ENCODE results near the gene CEP290. TPM values are rescaled to one million over a fixed set of nuclear protein-coding genes. Genes with fewer than 3 reads are reported as not detected.
"Not testable (repeated sequence)": the region's sequence is repeated elsewhere in the genome, so short reads cannot be mapped to it uniquely, and the experiment has no call there.

CEP290 gene
- total RNA-seq, 2 donors from 2014 or later = 10.3 to 15.7 TPM

- ATAC-seq; H3K9me3 Mint-ChIP-seq; H3K27ac Mint-ChIP-seq; DNase-seq (ENCODE audit: low spot score in 2 of 2): not testable (repeated sequence)
- peaks cover 8 to 11% of the 10 kb centered on the region in 2 donors for H3K36me3 Mint-ChIP-seq
These were observed 110.7 kb downstream of the CEP290 start for GRCh38 chr12:88031161-88031560.

- Mint-ChIP-seq H3K9me3 (peaks cover 5 to 6% of the 10 kb centered on the region in 2 donors), H3K36me3 (peaks cover 0 to 5% of the 10 kb centered on the region in 2 donors), H3K27ac (no peak within 1 kb of the TSS)
- ATAC-seq (no peak), DNase-seq (ENCODE audit: low spot score in 2 of 2) (no peak)
These were observed 112.7 kb downstream of the CEP290 start, which contains the start of gene C12orf50 for GRCh38 chr12:88029093-88029665. Gene C12orf50 (minus strand): TSS chr12:88029401. CDS start chr12:88026962, 2,439 bp downstream.

- no peaks in the 10 kb centered on the region for H3K36me3 Mint-ChIP-seq
- no peak for DNase-seq (ENCODE audit: low spot score in 2 of 2)
- H3K9me3 Mint-ChIP-seq = no peaks in the 10 kb centered on the region
- H3K27ac Mint-ChIP-seq = no peak overlapping the region
- no peak for ATAC-seq
These were observed 115.7 kb downstream of the CEP290 start for GRCh38 chr12:88026196-88026595.

GRCh38 chr12:88017964-88018363 lies 123.9 kb downstream of the CEP290 start:
- ATAC-seq = no peak
- peaks cover 5 to 19% of the 10 kb centered on the region in 2 donors for H3K36me3 Mint-ChIP-seq
- DNase-seq (ENCODE audit: low spot score in 2 of 2) = no peak
- no peak overlapping the region for H3K27ac Mint-ChIP-seq
- H3K9me3 Mint-ChIP-seq = peaks cover 5 to 6% of the 10 kb centered on the region in 2 donors

- H3K9me3 Mint-ChIP-seq = peaks cover 5 to 6% of the 10 kb centered on the region in 2 donors
- no peak for ATAC-seq
- no peak overlapping the region for H3K27ac Mint-ChIP-seq
- no peak for DNase-seq (ENCODE audit: low spot score in 2 of 2)
- H3K36me3 Mint-ChIP-seq = peaks cover 5 to 18% of the 10 kb centered on the region in 2 donors
These were observed 126.1 kb downstream of the CEP290 start for GRCh38 chr12:88015825-88016224.

- DNase-seq (ENCODE audit: low spot score in 2 of 2) = no peak
- Mint-ChIP-seq H3K9me3 (no peaks in the 10 kb centered on the region), H3K27ac (no peak overlapping the region), H3K36me3 (no peaks in the 10 kb centered on the region)
- no peak for ATAC-seq
These were observed 130.1 kb downstream of the CEP290 start for GRCh38 chr12:88011755-88012154.

- ATAC-seq (no peak), DNase-seq (ENCODE audit: low spot score in 2 of 2) (no peak)
- H3K27ac Mint-ChIP-seq = no peak overlapping the region
- H3K9me3 Mint-ChIP-seq = peaks cover 0 to 3% of the 10 kb centered on the region in 2 donors
- H3K36me3 Mint-ChIP-seq = no peaks in the 10 kb centered on the region
These were observed 135.5 kb downstream of the CEP290 start for GRCh38 chr12:88006351-88006750.

- Mint-ChIP-seq H3K9me3 (peaks cover 0 to 3% of the 10 kb centered on the region in 2 donors), H3K27ac (no peak overlapping the region), H3K36me3 (no peaks in the 10 kb centered on the region)
- DNase-seq (ENCODE audit: low spot score in 2 of 2) (no peak), ATAC-seq (no peak)
These were observed 140.6 kb downstream of the CEP290 start for GRCh38 chr12:88001327-88001726.

Other genes with a start within 250 kb of the CEP290 start
- gene C12orf50, start 112.7 kb downstream of the CEP290 start, total RNA-seq = under 1 TPM; 0.07 to 0.18 TPM
- 1 to 10 TPM; 4.1 to 4.5 TPM for gene TMTC3, start 219 bp upstream of the CEP290 start, total RNA-seq

All from activated naive CD4-positive, alpha-beta T cell treated with anti-CD3 and anti-CD28 coated beads, Interleukin-2, amount 50 U/mL, for 72 hours (primary cell).